Measurements from ENCODE around the gene PNCK. TPM values are rescaled to one million over a fixed set of nuclear protein-coding genes. Genes with fewer than 3 reads are reported as not detected.
A peak's percentile ranks its signal among the peaks of the same experiment; 100 is the strongest.

The PNCK gene
- total and polyA plus RNA-seq, 2 of the 13 experiments (the other 11 are each of a cell fraction or from before 2014, with no cell fraction given): 33.1 TPM; not detected in 1

- intact Hi-C loops (cut with micrococcal nuclease; ENCODE audit: unreplicated experiment) (no loop called here), in situ Hi-C loops (cut with HindIII; ENCODE audit: extremely low pct_ligation_motif_present, low pct_unique_long_range_greater_than_20kb) (no loop called here)
- CTCF ChIA-PET (ENCODE audit: low intra/inter-chr PET ratio, low total read pairs): no interaction called here
- Histone ChIP-seq H2AFZ (ENCODE audit: low read length) (no peak overlapping the region), H3K4me2 (ENCODE audit: low read depth, low read length) (peak overlapping the region; percentile 63), H3K27ac (ENCODE audit: extremely low read length, insufficient read depth, low read length) (peak overlapping the region; percentile 100), H3K27me3 (ENCODE audit: control insufficient read depth in 1 of 2, insufficient read depth in 2 of 2, low read length in 2 of 2) (no peaks in the 10 kb centered on the region), H4K20me1 (ENCODE audit: insufficient read depth, low read length) (no peaks in the 10 kb centered on the region), H3K36me3 (replicated peaks in 1 of 2; ENCODE audit: control insufficient read depth in 1 of 2, insufficient read depth in 2 of 2, low read length in 2 of 2) (no peaks in the 10 kb centered on the region), H3K4me3 (replicated peaks in 1 of 3; ENCODE audit: insufficient read depth in 1 of 3, low read depth in 2 of 3, low read length in 3 of 3) (peak overlapping the region in 1 of 3 experiments; percentile 37; a peak in 2 of 6 replicates), H3K4me1 (ENCODE audit: insufficient read depth, low read length) (peaks cover 81% of the 10 kb centered on the region), H3K9me3 (ENCODE audit: low read length) (no peaks in the 10 kb centered on the region), H3K9ac (ENCODE audit: insufficient read depth, low read depth, low read length) (peak overlapping the region; percentile 63), H3K79me2 (ENCODE audit: insufficient read depth, low read length) (peaks cover 22% of the 10 kb centered on the region)
- no TSS peak for BruUV-seq (replicated peaks)
- no CpG with 5 or more reads among the region's 8 CpGs for WGBS (ENCODE audit: low lambda C conversion rate)
- POLR2A ChIA-PET: interaction anchor here (1.9 to 11.8 kb wide), 5 partner anchors 8 to 300 kb away, joined by 4 to 596 read pairs (median 144); partner anchors contain the start of genes CCNQ and DUSP9
- ATAC-seq (no peak), FAIRE-seq (no peak), DNase-seq (ENCODE audit: low spot score) (no peak)
- TF ChIP-seq PRDM4 (CRISPR knock-in tag; IDR thresholded peaks at IDR 0.05; ENCODE audit: borderline replicate concordance) (no peak), ZNF143 (CRISPR knock-in tag; IDR thresholded peaks at IDR 0.05) (no peak), SRF (IDR thresholded peaks at IDR 0.05; ENCODE audit: low read depth, low read length) (no peak), POGZ (CRISPR knock-in tag; IDR thresholded peaks at IDR 0.05) (no peak), RARG (CRISPR knock-in tag; IDR thresholded peaks at IDR 0.05; ENCODE audit: low read depth) (no peak), ATF7-NPFF (CRISPR knock-in tag; IDR thresholded peaks at IDR 0.05; ENCODE audit: low read depth) (peak; percentile 17; the same call in 1 of the 2 replicates), ZFP36L2 (CRISPR knock-in tag; IDR thresholded peaks at IDR 0.05) (no peak), ZNF33A (CRISPR knock-in tag; IDR thresholded peaks at IDR 0.05; ENCODE audit: borderline replicate concordance) (0 out of 2 replicates have a peak, but pooled peaks have one; percentile 3), BATF2 (CRISPR knock-in tag; IDR thresholded peaks at IDR 0.05) (0 out of 2 replicates have a peak, but pooled peaks have one; percentile 19), ESRRA (CRISPR knock-in tag; IDR thresholded peaks at IDR 0.05; ENCODE audit: low read depth) (0 out of 2 replicates have a peak, but pooled peaks have one; percentile 3), HOXD1 (CRISPR knock-in tag; IDR thresholded peaks at IDR 0.05) (0 out of 2 replicates have a peak, but pooled peaks have one; percentile 1), ZZZ3 (CRISPR knock-in tag; IDR thresholded peaks at IDR 0.05; ENCODE audit: borderline replicate concordance) (no peak), ZNF12 (CRISPR knock-in tag; IDR thresholded peaks at IDR 0.05) (peak; percentile 9; the same call in 1 of the 2 replicates), POLR2AphosphoS5 (IDR thresholded peaks at IDR 0.05; ENCODE audit: low read depth, low read length) (0 out of 2 replicates have a peak, but pooled peaks have one; percentile 0), MBNL3 (CRISPR knock-in tag; conservative IDR thresholded peaks at IDR 0.05) (no peak), E2F1 (CRISPR knock-in tag; IDR thresholded peaks at IDR 0.05) (0 out of 2 replicates have a peak, but pooled peaks have one; percentile 10), ZFP91 (CRISPR knock-in tag; IDR thresholded peaks at IDR 0.05; ENCODE audit: borderline replicate concordance) (no peak), MAZ (IDR thresholded peaks at IDR 0.05; ENCODE audit: borderline replicate concordance, low read depth, low read length) (0 out of 2 replicates have a peak, but pooled peaks have one; percentile 2), MAZ (CRISPR knock-in tag; IDR thresholded peaks at IDR 0.05; ENCODE audit: low read depth) (no peak)
Measured at GRCh38 chrX:153628129-153628528, 45.5 kb downstream of the PNCK start.

Measured in HepG2 (cell line).